Right lobe of liver (tissue), 4 donors: ENCODE measurements around the gene CD2AP.

Experiments
- POLR2A ChIP-seq: fragments of 450-650 bp; IDR thresholded peaks from one replicate; pipeline ENCODE4 v1.6.1; 2017; ENCODE audit warnings: antibody characterized with exemption, mild to moderate bottlenecking
- TF ChIP-seq, protein P1 (sequence below), 4 donors: fragments of 200-600 bp in 3 of 4; fragments of 450-650 bp in 1 of 4; IDR thresholded peaks; one replicate each; pipeline versions ENCODE4 v1.5.1 to v1.8.0; 2016 to 2022; ENCODE audit warnings: antibody characterized with exemption in 4 of 4, mild to moderate bottlenecking in 2 of 4
- donor health status: DM: no; HTN: no; CAD: no.
- donor health status: DM: no; HTN: no; CAD: no.
- donor health status: DM: no; HTN: yes; CAD: no.

DNA sequence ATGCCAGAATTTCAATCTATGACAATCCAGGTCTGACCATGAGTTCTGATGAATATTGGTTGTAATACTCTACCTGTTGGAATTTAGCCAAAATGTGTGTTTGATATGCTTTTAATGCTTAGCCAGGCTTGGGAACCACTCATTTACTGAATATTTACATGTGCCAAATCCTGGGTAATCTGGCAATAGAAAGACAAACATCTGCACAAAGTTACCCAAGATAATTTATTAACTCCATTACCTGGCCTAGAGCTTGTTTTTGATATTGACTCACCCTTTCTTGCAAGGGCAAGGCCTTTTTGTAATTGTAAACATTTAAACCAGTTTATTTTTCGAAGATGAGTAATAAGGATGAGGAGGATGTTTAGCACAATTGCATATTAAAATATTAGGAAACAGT, 13.5 kb upstream of the CD2AP start:
- TF ChIP-seq, protein P1, sequence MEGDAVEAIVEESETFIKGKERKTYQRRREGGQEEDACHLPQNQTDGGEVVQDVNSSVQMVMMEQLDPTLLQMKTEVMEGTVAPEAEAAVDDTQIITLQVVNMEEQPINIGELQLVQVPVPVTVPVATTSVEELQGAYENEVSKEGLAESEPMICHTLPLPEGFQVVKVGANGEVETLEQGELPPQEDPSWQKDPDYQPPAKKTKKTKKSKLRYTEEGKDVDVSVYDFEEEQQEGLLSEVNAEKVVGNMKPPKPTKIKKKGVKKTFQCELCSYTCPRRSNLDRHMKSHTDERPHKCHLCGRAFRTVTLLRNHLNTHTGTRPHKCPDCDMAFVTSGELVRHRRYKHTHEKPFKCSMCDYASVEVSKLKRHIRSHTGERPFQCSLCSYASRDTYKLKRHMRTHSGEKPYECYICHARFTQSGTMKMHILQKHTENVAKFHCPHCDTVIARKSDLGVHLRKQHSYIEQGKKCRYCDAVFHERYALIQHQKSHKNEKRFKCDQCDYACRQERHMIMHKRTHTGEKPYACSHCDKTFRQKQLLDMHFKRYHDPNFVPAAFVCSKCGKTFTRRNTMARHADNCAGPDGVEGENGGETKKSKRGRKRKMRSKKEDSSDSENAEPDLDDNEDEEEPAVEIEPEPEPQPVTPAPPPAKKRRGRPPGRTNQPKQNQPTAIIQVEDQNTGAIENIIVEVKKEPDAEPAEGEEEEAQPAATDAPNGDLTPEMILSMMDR (IDR thresholded peaks at IDR 0.05), result no peak
- TF ChIP-seq POLR2A, result no peak
